LNCaP clone FGC (cell line): Measurements from ENCODE around the gene PDZD4.

ENCODE experiments used
- DNase-seq: peaks from one replicate; pipeline ENCODE4 v3.0.0-alpha.2; 2011; ENCODE audit warnings: low read depth
- H3K4me3 ChIP-seq: 2 replicates; pipeline ENCODE4 v1.5.1; 2011; ENCODE audit warnings: mild to moderate bottlenecking, low read depth, low read length, control low read depth
- CTCF ChIP-seq: IDR thresholded peaks from 2 replicates; pipeline ENCODE4 v1.5.1; 2012; ENCODE audit warnings: mild to moderate bottlenecking; ENCODE audit not compliant: control insufficient read depth, insufficient read depth; ENCODE audit errors: extremely low read depth

The PDZD4 gene

GRCh38 chrX:153829799-153830639 is at the start of gene PDZD4:
TSS of gene PDZD4 (minus strand) at chrX:153830544. CDS start at chrX:153830298, 246 bp downstream.
- H3K4me3 ChIP-seq, result 0 out of 2 replicates have a peak within 1 kb of the TSS, but pooled peaks have one; percentile 26
- no peak for TF ChIP-seq CTCF

GRCh38 chrX:153879741-153880439 is 49.5 kb upstream of the PDZD4 start:
- TF ChIP-seq CTCF, result no peak
- DNase-seq, result no peak
- H3K4me3 ChIP-seq, result no peak overlapping the region

More at GRCh38 chrX:153829799-153830639, at the start of gene PDZD4:
- no peak for DNase-seq

GRCh38 chrX:153878969-153879653 is 48.8 kb upstream of the PDZD4 start:
- TF ChIP-seq CTCF, result no peak
- DNase-seq, result no peak
- H3K4me3 ChIP-seq, result no peak overlapping the region

GRCh38 chrX:153878345-153878744 is 48.0 kb upstream of the PDZD4 start:
- TF ChIP-seq CTCF, result no peak
- DNase-seq, result no peak

GRCh38 chrX:153877571-153878261 is 47.4 kb upstream of the PDZD4 start:
- DNase-seq, result no peak
- no peak for TF ChIP-seq CTCF
- no peak overlapping the region for H3K4me3 ChIP-seq

More at GRCh38 chrX:153878345-153878744, 48.0 kb upstream of the PDZD4 start:
- no peak overlapping the region for H3K4me3 ChIP-seq

GRCh38 chrX:153876112-153876491 is 45.8 kb upstream of the PDZD4 start:
- DNase-seq, result no peak
- no peak overlapping the region for H3K4me3 ChIP-seq
- TF ChIP-seq CTCF, result no peak
